GM20000 (cell line): ENCODE results near the gene GDAP1L1.
"Not testable (repeated sequence)": the region's sequence is repeated elsewhere in the genome, so short reads cannot be mapped to it uniquely, and the experiment has no call there.

Source experiments
- DNase-seq: peaks from one replicate; pipeline ENCODE4 v3.0.0; 2012; ENCODE audit warnings: low spot score
- TF ChIP-seq, protein P1 (sequence below): IDR thresholded peaks from 2 replicates; pipeline ENCODE4 v1.5.1; 2012; ENCODE audit warnings: mild to moderate bottlenecking, control low read depth; ENCODE audit errors: extremely low read depth, missing control alignments

GDAP1L1 gene

DNA sequence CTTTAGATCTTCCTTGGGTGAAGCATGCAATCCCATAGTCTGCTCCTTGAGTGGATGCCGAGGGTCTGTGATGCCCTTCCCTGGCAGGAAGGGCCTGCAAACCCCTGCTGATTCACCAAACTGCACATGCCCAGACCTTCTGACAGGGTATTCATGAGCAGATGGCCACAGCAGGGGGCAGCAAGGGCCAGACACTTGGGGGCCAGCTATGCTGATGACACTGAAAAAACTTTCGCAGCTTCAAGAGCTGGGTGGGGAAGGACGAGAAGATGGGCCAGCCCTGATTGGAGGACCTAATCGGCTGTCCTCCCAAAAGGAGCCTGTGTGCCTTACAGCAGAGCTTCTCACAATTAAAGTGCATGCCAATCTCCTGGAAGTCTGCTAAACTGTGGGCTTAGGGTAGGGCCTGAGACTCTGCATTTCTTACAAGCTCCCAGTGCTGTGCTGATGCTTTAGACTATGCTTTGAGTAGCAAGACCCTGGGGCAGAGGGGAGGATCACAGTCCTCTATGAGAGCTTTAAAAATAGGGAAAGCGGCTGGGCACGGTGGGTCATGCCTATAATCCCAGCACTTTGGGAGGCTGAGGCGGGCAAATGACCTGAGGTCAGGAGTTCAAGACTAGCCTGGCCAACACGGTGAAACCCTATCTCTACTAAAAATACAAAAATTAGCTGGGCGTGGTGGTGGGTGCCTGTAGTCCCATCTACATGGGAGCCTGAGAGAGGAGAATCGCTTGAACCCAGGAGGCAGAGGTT, 15.2 kb upstream of the GDAP1L1 start:
- DNase-seq: no peak
- TF ChIP-seq, protein P1, sequence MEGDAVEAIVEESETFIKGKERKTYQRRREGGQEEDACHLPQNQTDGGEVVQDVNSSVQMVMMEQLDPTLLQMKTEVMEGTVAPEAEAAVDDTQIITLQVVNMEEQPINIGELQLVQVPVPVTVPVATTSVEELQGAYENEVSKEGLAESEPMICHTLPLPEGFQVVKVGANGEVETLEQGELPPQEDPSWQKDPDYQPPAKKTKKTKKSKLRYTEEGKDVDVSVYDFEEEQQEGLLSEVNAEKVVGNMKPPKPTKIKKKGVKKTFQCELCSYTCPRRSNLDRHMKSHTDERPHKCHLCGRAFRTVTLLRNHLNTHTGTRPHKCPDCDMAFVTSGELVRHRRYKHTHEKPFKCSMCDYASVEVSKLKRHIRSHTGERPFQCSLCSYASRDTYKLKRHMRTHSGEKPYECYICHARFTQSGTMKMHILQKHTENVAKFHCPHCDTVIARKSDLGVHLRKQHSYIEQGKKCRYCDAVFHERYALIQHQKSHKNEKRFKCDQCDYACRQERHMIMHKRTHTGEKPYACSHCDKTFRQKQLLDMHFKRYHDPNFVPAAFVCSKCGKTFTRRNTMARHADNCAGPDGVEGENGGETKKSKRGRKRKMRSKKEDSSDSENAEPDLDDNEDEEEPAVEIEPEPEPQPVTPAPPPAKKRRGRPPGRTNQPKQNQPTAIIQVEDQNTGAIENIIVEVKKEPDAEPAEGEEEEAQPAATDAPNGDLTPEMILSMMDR: no peak

DNA sequence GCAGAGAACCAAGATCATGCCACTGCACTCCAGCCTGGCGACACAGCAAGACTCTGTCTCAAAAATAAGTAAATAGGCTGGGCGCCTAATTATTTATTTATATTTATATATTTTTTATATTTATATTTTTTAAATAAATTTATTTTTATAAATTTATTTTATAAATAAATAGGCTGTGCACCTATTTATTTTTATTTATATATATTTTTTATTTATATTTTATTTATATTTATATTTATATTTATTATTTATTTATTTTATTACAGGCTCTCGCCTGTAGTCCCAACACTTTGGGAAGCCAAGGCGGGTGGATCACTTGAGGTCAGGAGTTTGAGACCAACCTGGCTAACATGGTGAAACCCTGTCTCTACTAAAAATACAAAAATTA, 14.6 kb upstream of the GDAP1L1 start:
- not testable (repeated sequence) for DNase-seq

DNA sequence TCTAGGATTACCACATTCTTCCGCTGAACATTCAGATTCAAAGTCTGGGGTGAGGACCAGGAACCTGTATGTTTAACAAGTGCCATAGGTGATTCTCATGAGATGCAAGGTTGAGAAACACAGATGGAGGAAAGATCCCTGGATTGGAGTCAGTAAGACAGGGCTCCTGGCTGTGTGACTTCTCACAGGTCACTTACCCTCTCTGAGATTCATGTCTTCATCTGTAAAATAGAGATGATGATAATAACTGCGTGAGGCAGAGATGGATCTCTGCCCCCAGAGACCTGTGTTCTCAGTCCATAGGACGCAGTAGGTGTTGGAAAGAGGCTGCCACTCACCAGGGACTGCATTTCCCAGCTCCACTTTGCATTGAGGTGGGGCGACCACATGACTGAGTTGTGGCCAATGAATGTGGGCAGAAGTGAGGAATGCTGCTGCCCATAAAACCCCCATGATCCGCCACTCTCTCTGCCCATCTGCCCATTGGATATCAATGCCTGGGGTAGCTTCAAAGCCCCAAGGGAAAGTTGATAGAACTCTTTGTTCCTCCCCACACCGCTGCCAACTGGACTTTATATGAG, 13.6 kb upstream of the GDAP1L1 start:
- no peak for DNase-seq
- TF ChIP-seq, protein P1: no peak

DNA sequence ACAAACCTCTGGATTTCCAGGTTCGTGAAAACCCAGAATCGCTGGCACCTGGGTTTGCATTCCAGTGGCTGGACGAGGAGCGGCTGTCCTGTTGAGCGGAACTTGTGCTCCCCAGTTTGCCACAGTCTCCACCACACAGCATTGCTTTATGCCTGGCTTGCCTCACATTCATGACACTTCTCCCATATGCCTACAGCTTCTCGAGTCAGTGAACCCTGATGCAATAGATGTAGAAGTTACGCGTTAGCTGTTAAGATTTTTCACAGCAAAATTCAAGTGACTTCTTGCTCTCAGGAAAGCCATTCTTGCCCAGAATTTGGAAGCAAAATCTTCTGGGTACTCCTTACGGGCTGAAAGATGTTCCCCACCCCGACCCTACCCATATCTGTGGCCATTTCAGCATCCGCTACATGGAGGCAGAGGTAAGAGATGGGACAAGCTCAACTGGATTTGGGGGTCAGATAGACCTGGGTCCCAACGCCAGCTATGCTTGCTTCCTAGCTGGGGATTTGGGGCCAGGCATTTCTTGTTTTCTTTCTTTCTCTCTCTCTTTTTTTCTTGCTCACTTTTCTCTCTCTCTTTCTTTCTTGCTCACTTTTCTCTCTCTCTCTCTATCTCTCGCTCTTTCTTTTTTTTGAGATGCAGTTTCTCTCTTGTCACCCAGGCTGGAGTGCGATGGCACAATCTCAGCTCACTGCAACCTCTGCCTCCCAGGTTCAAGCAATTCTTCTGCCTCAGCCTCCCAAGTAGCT, 12.4 kb upstream of the GDAP1L1 start:
- TF ChIP-seq, protein P1: no peak
- no peak for DNase-seq

DNA sequence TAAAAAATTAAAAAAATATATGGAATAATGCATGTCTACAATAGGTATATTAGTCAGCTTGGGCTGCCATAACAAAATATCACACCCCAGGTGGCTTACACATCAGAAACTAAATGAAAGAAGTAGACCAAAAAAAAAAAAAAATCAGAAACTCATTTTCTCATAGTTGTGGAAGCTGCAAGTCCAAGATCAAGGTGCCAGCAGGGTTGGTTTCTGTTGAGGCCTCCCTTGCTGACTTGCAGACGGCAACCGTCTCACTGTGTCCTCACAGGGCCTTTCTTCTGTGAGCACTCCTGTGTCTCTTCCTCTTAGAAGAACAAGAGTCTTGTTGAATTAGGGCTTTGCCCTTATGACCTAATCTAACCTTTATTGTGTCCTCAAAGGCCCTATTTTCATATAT, 11.4 kb upstream of the GDAP1L1 start:
- DNase-seq: no peak
- TF ChIP-seq, protein P1: no peak

DNA sequence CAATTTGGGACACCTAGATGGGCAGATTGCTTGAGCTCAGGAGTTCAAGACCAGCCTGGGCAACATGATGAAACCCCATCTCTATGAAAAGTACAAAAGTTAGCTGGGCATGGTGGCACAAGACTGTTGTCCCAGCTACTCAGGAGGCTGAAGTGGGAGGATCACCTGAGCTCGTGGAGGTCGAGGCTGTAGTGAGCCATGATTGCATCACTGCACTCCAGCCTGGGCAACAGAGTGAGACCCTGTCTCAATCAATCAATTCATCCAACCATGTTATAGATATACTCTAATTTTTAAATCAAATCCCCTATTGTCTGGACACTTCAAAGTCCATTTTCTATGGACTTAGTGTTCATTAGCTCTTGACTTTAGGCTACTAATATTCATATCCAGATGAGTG, 10.3 kb upstream of the GDAP1L1 start:
- DNase-seq: not testable (repeated sequence)

DNA sequence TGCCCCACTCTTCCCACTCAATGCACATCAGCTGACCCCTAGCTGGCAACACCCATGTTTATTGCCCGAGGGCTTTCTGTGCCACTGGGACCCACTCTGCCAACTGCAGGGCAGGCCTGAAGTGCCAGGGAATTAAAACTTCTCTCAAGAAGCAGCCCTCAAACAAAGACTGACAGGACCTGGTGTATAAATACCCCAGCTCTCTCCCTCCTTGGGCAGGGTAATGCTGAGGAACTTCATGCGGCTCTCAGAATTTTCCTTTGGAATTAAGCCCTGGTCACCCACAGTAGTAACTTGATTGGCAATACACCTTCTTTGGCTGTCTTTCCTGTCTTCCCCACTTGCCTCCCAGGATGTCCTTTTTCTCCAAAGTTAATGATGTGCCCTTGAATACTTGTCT, 5.3 kb upstream of the GDAP1L1 start:
- no peak for DNase-seq
- TF ChIP-seq, protein P1: no peak

DNA sequence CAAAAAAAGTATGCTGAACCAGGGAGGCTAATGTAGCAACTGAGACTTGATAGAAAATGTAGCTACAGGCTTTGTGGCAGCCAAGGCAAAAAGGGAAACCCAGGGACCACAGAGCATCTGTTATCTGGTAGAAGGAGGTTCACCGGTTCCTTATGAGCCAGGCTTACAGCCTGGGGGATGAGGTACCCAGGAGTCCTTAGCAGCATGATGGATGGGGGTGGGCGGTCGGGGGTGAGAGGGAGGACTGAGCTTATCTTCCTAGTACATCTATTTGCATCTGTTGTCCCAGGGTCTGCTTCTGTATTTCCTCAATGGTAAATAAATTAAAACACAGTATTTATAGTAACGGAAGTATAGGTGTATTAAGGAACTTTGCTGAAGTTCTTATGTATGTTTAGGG, 1.1 kb upstream of the GDAP1L1 start:
- TF ChIP-seq, protein P1: no peak
- DNase-seq: no peak
